GM21825 (cell line): Measurements from ENCODE around the gene MYO1D.
A peak's percentile ranks its signal among the peaks of the same experiment; 100 is the strongest.
"Not testable (repeated sequence)": the region's sequence is repeated elsewhere in the genome, so short reads cannot be mapped to it uniquely, and the experiment has no call there.

Source experiments
- ATAC-seq: cut with Tn5 transposase; IDR thresholded peaks from one replicate; pipeline ENCODE4 v1.9.1; 2021; ENCODE audit warnings: mild to moderate bottlenecking, moderate library complexity; ENCODE audit not compliant: unreplicated experiment

The MYO1D gene

DNA sequence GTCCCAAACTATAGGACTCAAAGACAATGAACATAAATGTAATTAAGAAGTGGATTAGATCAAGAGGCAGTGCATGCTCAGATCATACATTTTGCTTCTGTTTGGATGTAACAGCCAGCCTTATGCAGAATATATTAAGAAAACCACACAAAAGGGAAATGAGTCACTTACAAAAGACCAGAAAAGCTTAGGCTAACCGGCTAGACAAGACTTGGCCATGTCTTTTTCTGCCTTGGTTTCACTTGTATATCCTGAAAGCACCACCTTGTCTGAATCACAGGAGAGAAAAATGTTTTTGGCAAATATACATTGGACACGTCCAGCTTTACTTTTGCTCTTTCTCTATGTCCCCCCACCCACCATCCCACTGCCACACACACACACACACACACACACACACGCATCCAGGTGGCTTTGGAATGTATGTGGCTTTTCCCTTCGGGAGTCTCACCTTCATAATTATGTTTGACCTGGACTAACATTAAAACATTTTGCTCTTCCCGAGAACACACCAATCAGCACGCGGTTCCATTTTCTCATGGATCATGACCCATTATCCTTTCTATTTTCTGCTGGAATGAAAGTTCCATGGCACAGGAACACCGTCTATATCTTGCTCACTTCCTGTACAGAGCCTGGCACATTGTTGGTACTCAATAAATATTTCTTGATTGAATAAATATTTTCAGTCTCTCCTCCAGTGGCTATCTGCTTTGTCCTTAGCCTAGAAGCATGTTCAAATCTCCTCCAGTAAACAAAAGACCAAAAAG lies 325.6 kb downstream of the MYO1D start:
- peak; percentile 65 for ATAC-seq

DNA sequence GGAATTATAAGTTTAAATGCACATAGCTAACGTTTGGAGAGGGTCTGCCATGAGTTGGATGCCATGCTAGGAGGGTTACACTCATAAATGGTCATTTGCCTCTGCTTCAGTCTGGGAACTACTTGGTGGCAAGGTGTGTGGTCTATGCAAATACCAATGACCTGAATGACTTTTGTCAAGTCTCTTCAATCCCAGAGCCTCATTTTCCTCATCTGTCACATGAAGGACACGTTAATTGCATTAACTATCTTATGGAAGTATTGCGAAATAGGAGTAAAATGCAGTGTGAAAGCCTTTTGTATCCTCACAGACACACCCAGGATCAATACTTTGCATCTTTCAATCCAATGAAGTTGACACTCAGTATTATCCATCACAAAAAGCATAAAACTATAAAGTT lies 327.4 kb downstream of the MYO1D start:
- ATAC-seq: no peak

DNA sequence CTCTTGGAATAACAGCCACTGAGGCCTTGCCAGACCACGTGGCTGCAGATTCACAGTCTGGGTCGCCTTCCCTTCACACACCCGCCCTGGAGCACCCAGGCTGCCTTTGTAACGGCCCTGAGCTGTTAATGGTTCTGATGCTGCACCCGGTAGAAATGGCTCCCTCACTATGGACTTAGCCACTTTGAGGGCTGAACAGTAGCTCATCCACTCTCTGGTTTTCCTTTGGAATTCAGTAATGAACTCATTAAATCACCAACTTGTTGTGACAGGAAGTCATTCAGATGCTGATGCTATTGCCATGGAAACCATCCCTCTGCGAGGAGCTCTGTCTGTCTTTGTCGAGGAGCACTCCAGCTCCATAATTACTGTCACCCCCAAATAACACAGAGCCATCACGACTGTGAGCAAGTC lies 330.9 kb downstream of the MYO1D start:
- no peak for ATAC-seq

DNA sequence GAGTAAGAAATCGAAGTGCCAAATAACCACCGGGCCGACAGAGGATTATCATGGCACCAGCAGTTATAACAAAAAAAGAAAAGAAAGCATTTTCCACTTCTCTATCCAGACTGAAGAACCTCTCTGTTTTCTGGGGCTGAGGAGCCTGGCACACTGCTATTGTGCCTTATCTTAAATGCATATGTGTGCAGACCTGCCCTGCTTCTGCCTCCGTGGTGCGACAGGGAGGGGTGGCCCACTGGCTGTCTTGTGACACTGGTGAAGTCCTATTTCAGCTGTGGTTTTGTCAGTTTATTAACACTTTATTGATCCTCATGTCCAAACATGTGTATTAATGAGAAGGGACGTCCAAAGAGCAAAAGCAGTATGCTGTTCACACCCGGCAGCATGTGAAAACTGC lies 334.7 kb downstream of the MYO1D start:
- no peak for ATAC-seq

- ATAC-seq: no peak
Observed at GRCh38 chr17:32541640-32542039, 335.3 kb downstream of the MYO1D start.

DNA sequence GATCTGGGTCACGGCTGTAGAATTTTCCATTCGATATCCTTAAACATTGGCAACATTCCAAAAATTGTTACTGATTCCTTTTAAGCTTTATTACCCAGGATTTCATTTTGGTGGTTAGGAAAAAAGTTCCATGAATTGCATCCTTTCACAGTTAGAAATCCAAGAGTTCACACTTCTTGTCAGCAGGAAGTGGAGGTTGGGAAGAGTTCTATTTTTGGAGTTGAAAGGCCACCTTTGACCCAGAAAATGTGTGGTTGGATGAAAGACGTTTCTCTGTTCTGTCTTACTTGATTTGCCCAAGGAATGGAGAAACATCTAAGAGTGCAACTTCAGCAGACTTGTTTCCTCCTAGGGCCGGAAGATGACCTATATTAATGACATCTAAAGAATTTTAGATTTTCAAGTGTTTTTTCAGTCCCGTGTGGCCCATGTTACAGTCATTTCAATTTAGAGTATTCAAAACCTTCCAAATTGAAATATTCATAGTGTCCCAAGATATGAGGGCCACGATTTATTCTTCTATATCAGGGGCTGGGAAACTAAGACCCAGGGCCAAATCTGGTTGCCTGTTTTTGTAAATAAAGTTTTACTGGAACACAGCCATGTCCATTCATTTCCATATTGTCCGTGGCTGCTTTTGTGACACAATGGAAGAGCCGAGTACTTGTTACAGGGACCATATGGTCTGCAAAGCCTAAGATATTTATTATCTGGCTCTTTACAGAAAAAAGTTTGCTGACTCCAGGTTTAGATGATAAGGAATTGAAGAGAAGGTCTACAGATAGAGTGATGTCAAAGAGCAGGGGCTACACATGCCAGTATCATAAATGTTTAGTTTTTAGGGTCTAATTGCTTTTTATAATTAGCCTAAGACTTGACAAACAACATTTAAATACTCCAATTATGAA lies 339.9 kb downstream of the MYO1D start:
- ATAC-seq: no peak

GRCh38 chr17:32533296-32533695 lies 343.6 kb downstream of the MYO1D start:
- no peak for ATAC-seq

DNA sequence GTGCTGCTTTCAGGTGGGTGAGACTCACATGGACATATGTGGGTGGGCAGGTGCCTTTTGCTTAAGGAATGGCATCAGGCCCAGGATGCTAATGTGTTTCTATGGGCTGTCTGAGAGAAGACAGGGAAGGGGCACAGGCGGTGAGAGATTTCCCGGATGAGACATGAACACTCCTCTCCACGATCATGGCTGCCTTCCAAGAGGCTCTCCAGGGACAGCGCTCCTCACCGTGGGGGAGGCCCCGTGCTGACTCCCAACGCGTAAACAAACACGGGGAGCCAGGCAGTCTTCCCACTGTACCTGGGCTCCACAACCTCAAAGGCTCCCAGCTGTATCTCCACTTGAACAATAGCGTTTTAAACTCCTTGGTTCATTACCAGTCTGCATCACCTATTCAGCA lies 347.3 kb downstream of the MYO1D start:
- ATAC-seq: no peak

- ATAC-seq: no peak
Observed at GRCh38 chr17:32528825-32529224, 348.1 kb downstream of the MYO1D start.

GRCh38 chr17:32527146-32527545 lies 349.8 kb downstream of the MYO1D start:
- ATAC-seq: no peak

DNA sequence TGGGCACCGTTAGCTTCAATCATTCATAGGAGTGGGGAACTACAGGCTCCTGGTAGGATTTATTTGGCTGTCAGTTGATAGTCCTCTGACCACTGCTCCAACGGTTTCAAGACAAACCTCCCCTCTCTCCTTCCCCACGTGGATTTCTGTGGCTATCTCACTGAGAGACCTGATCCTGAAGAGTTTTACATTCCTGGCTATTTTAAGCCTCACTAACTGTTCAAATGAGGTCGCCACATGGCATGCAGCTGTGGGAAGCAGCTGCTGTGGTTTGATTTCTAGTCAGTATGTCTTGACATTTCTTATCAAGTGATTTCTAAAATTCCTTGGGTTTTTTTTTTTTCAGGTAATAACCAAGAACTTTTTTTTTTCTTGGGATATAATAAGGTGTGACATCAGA lies 351.8 kb downstream of the MYO1D start:
- ATAC-seq: no peak

GRCh38 chr17:32524553-32524880 lies 352.4 kb downstream of the MYO1D start:
- not testable (repeated sequence) for ATAC-seq

GRCh38 chr17:32523827-32524552 lies 352.9 kb downstream of the MYO1D start:
- ATAC-seq: peak; percentile 44

GRCh38 chr17:32523017-32523680 lies 353.8 kb downstream of the MYO1D start:
- ATAC-seq: peak; percentile 42

GRCh38 chr17:32520737-32521404 lies 356.1 kb downstream of the MYO1D start:
- no peak for ATAC-seq

GRCh38 chr17:32520104-32520701 lies 356.7 kb downstream of the MYO1D start:
- ATAC-seq: no peak

DNA sequence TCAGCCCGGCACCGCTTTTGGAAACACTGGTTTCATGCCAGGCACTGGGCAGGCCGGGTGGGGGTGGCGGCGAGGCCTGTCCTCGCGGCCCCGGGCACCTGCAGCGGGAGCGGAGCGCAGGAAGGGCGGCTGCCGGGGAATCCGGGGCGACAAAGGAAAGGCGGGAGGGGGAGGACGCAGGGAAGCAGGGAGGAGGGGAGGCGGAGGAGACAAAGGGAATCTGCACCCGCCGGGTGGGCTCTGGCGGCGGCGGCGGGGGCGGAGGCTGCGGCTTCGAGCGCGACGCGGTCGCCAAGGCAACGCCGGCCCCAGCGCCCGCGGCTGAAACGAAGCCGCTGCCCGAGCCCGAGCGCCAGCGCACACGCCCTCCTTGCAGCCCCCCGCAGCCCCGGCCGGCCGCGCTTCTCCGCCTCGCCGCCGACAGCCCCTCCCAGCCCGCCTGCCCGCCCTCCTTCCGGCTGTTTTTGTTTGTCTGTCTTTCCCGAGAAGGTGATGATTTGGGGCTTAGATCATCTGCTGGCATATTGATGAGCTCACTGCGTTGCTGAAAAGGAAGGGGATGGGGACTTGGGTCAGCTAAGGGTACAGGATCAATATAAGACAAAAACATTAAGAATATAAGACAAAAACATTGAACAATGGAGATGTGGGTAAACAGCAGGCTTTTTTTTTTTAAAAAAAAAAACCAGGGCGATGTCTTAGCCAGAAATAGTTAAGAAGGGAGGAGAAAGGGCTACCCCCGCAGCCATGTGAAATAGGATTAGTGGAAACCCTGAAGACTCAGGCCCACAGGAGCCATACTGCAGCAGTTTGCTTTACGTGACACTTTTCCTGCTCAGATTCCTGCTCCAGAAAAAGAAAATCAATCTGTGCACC lies 357.5 kb downstream of the MYO1D start:
- peak; percentile 30 for ATAC-seq

GRCh38 chr17:32518646-32519227 lies 358.2 kb downstream of the MYO1D start:
- no peak for ATAC-seq

- ATAC-seq: no peak
Observed at GRCh38 chr17:32517982-32518381, 358.9 kb downstream of the MYO1D start.
